ENCODE results near the gene AZU1. TPM values are rescaled to one million over a fixed set of nuclear protein-coding genes. Genes with fewer than 3 reads are reported as not detected.

Gene AZU1
- total RNA-seq, 1 experiment from 2014 or later: 1.6 TPM

- Histone ChIP-seq H2AK5ac (ENCODE audit: insufficient read length, low read length) (no peak overlapping the region), H2BK5ac (ENCODE audit: insufficient read length, low read length) (no peak overlapping the region), H4K8ac (replicated peaks; ENCODE audit: insufficient read length, low read depth, low read length) (no peak overlapping the region), H3K23ac (ENCODE audit: insufficient read length, low read depth, low read length) (no peak overlapping the region), H3K4me2 (ENCODE audit: insufficient read depth, insufficient read length, low read length) (no peak overlapping the region), H2AFZ (ENCODE audit: low read length) (no peak overlapping the region), H3K4me1 (ENCODE audit: insufficient read depth, low read length) (no peaks in the 10 kb centered on the region; the same call in 1 of the 2 replicates), H3K56ac (ENCODE audit: insufficient read length, low read depth, low read length) (no peak overlapping the region), H3K79me2 (ENCODE audit: insufficient read depth, low read length) (no peaks in the 10 kb centered on the region), H2BK120ac (ENCODE audit: low read depth, low read length, poor library complexity, severe bottlenecking) (no peak overlapping the region), H2BK20ac (ENCODE audit: low read depth, low read length, poor library complexity, severe bottlenecking) (no peak overlapping the region), H3K27me3 (ENCODE audit: insufficient read depth, low read length) (no peaks in the 10 kb centered on the region), H2BK15ac (ENCODE audit: low read depth, low read length) (no peak overlapping the region), H3K9ac (ENCODE audit: extremely low read depth, insufficient read length, low read length) (no peak overlapping the region), H3K79me1 (ENCODE audit: insufficient read depth, low read depth, low read length, poor library complexity, severe bottlenecking) (no peaks in the 10 kb centered on the region), H4K20me1 (ENCODE audit: control insufficient read depth, insufficient read depth, insufficient read length) (no peaks in the 10 kb centered on the region), H3K9me3 (ENCODE audit: control insufficient read depth, low read depth, low read length) (no peaks in the 10 kb centered on the region), H3K18ac (ENCODE audit: insufficient read length, low read depth, low read length) (no peak overlapping the region), H3T11ph (ENCODE audit: low read length) (no peak overlapping the region), H4K91ac (ENCODE audit: insufficient read length, low read depth, low read length) (no peak overlapping the region), H3K23me2 (ENCODE audit: insufficient read length, low read depth, low read length, poor library complexity, severe bottlenecking) (no peaks in the 10 kb centered on the region), H3K27ac (ENCODE audit: insufficient read length, low read depth, low read length) (no peak overlapping the region), H2BK12ac (ENCODE audit: insufficient read length, low read depth, low read length) (no peak overlapping the region), H3K4ac (ENCODE audit: low read depth, low read length) (no peak overlapping the region), H4K5ac (ENCODE audit: insufficient read length, low read depth, low read length) (no peak overlapping the region), H3K14ac (ENCODE audit: insufficient read depth, low read length) (no peak overlapping the region)
- Mint-ChIP-seq H3K27me3 (ENCODE audit: low read depth) (no peaks in the 10 kb centered on the region), H3K36me3 (ENCODE audit: insufficient read depth in 1 of 3, low read depth in 3 of 3) (peaks cover 0 to 7% (median 4%) of the 10 kb centered on the region in 3 experiments; a peak in 3 of 7 replicates), H3K27ac (peak overlapping the region in 2 of 3 experiments; percentile 94 to 96; a peak in 3 of 7 replicates), H3K9me3 (no peaks in the 10 kb centered on the region), H3K4me1 (peaks cover 23 to 40% of the 10 kb centered on the region in 2 experiments), H3K4me3 (peak overlapping the region in 1 of 2 experiments; percentile 28; a peak in 3 of 5 replicates)
- no peak for TF ChIP-seq CTCF (conservative IDR thresholded peaks at IDR 0.05)
- no CpG with 5 or more reads among the region's 11 CpGs for WGBS (ENCODE audit: extremely low coverage, insufficient read length, low lambda C conversion rate)
- DNase-seq: no peak
Observed at GRCh38 chr19:788686-788982, 39.0 kb upstream of the AZU1 start.
